Measurements from ENCODE around the gene LIG3.
"Not testable (repeated sequence)": the region's sequence is repeated elsewhere in the genome, so short reads cannot be mapped to it uniquely, and the experiment has no call there.

LIG3 gene

GRCh38 chr17:35028531-35029262 is 48.4 kb downstream of the LIG3 start:
- Histone ChIP-seq H3K27ac (no peak overlapping the region), H3K27me3 (ENCODE audit: control insufficient read depth, insufficient read depth, low read length) (no peaks in the 10 kb centered on the region), H3K9me3 (ENCODE audit: control insufficient read depth, low read length) (no peaks in the 10 kb centered on the region), H3K36me3 (ENCODE audit: control insufficient read depth, insufficient read depth, low read length) (no peaks in the 10 kb centered on the region), H3K4me1 (peaks cover 6% of the 10 kb centered on the region), H3K4me2 (ENCODE audit: low read length) (no peak overlapping the region), H2AFZ (no peak overlapping the region), H3K9ac (no peak overlapping the region), H3K4me3 (ENCODE audit: low read depth, low read length) (no peak overlapping the region), H3K79me2 (no peaks in the 10 kb centered on the region)
- TF ChIP-seq, protein P1, sequence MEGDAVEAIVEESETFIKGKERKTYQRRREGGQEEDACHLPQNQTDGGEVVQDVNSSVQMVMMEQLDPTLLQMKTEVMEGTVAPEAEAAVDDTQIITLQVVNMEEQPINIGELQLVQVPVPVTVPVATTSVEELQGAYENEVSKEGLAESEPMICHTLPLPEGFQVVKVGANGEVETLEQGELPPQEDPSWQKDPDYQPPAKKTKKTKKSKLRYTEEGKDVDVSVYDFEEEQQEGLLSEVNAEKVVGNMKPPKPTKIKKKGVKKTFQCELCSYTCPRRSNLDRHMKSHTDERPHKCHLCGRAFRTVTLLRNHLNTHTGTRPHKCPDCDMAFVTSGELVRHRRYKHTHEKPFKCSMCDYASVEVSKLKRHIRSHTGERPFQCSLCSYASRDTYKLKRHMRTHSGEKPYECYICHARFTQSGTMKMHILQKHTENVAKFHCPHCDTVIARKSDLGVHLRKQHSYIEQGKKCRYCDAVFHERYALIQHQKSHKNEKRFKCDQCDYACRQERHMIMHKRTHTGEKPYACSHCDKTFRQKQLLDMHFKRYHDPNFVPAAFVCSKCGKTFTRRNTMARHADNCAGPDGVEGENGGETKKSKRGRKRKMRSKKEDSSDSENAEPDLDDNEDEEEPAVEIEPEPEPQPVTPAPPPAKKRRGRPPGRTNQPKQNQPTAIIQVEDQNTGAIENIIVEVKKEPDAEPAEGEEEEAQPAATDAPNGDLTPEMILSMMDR (IDR thresholded peaks at IDR 0.05) = no peak

DNA sequence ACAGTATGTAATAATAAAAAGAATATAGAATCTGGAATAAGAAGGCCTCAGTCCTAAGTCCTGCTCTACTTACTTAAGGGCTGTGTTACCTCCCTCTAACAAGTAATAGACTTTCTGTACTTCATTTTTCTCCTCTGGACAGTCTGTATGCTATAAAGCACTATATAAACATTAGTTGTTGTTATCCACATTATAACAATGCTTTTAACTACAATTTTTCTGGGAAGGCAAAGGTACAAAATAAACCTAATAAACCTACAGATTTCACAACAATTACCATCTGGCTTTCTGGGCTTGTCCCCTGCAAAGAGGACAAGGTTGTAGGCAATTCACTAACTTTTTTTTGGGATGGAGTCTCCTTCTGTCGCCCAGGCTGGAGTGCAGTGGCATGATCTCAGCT is 50.5 kb downstream of the LIG3 start:
- TF ChIP-seq, protein P1 (IDR thresholded peaks at IDR 0.05) = no peak
- Histone ChIP-seq H2AFZ (no peak overlapping the region), H3K4me2 (ENCODE audit: low read length) (no peak overlapping the region), H3K4me3 (ENCODE audit: low read depth, low read length) (no peak overlapping the region), H3K27me3 (ENCODE audit: control insufficient read depth, insufficient read depth, low read length) (no peaks in the 10 kb centered on the region), H3K27ac (no peak overlapping the region), H3K4me1 (no peaks in the 10 kb centered on the region), H3K9ac (no peak overlapping the region), H3K9me3 (ENCODE audit: control insufficient read depth, low read length) (no peaks in the 10 kb centered on the region), H3K36me3 (ENCODE audit: control insufficient read depth, insufficient read depth, low read length) (no peaks in the 10 kb centered on the region), H3K79me2 (no peaks in the 10 kb centered on the region)

GRCh38 chr17:35038453-35038852 is 58.1 kb downstream of the LIG3 start:
- Histone ChIP-seq H3K9ac (no peak overlapping the region), H3K36me3 (ENCODE audit: control insufficient read depth, insufficient read depth, low read length) (no peaks in the 10 kb centered on the region), H3K4me3 (ENCODE audit: low read depth, low read length) (no peak overlapping the region), H3K9me3 (ENCODE audit: control insufficient read depth, low read length) (no peaks in the 10 kb centered on the region), H3K27ac (no peak overlapping the region), H3K4me1 (no peaks in the 10 kb centered on the region), H3K4me2 (ENCODE audit: low read length) (no peak overlapping the region), H2AFZ (no peak overlapping the region), H3K27me3 (ENCODE audit: control insufficient read depth, insufficient read depth, low read length) (no peaks in the 10 kb centered on the region), H3K79me2 (peaks cover 10% of the 10 kb centered on the region)
- TF ChIP-seq, protein P1 (IDR thresholded peaks at IDR 0.05) = no peak

- no peak overlapping the region for H3K9ac ChIP-seq
- no peak overlapping the region for H3K4me2 ChIP-seq (ENCODE audit: low read length)
- H2AFZ ChIP-seq = no peak overlapping the region
- peaks cover 16% of the 10 kb centered on the region for H3K79me2 ChIP-seq
- H3K36me3 ChIP-seq (ENCODE audit: control insufficient read depth, insufficient read depth, low read length) = no peaks in the 10 kb centered on the region
- no peaks in the 10 kb centered on the region for H3K27me3 ChIP-seq (ENCODE audit: control insufficient read depth, insufficient read depth, low read length)
- H3K27ac ChIP-seq = no peak overlapping the region
- no peak overlapping the region for H3K4me3 ChIP-seq (ENCODE audit: low read depth, low read length)
- no peaks in the 10 kb centered on the region for H3K4me1 ChIP-seq
- no peaks in the 10 kb centered on the region for H3K9me3 ChIP-seq (ENCODE audit: control insufficient read depth, low read length)
- TF ChIP-seq, protein P1 (IDR thresholded peaks at IDR 0.05) = no peak
These were observed 61.1 kb downstream of the LIG3 start for GRCh38 chr17:35041390-35041789.

DNA sequence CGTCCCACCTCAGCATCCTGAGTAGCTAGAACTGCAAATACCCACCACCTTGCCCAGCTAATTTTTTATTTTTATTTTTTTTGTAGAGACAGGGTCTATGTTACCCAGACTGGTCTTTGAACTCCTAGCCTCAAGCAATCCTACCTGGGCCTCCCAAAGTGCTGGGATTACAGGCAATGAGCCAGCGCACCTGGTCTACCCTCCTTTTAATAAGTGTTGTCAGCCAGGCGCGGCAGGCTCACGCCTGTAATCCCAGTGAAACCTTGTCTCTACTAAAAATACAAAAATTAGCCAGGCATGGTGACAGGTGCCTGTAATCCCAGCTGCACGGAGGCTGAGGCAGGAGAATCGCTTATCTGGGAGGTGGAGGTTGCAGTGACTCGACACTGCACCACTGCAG is 63.9 kb downstream of the LIG3 start:
- peaks cover 16% of the 10 kb centered on the region for H3K79me2 ChIP-seq

DNA sequence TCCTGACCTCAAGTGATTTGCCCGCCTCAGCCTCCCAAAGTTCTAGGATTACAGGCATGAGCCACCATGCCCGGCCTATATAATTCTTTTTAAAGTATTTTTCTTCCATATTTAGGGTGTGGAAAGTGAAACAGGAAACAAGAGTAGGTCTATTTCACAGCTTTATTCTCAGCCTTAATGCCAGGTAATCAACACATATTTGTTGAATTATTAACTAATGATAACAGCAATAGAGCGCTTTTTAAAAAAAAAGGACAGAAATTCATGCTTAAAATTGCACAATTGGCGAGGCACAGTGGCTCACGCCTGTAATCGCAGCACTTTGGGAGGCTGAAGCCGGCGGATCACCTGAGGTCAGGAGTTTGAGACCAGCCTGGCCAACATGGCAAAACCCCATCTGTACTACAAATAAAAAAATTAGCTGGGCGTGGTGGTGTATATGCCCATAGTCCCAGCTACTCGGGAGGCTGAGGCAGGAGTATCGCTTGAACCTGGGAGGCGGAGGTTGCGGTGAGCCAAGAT is 65.2 kb downstream of the LIG3 start:
- not testable (repeated sequence) for H2AFZ ChIP-seq; H3K9me3 ChIP-seq (ENCODE audit: control insufficient read depth, low read length); H3K36me3 ChIP-seq (ENCODE audit: control insufficient read depth, insufficient read depth, low read length); H3K4me3 ChIP-seq (ENCODE audit: low read depth, low read length); H3K4me2 ChIP-seq (ENCODE audit: low read length); H3K27me3 ChIP-seq (ENCODE audit: control insufficient read depth, insufficient read depth, low read length); H3K9ac ChIP-seq; H3K27ac ChIP-seq
- H3K4me1 ChIP-seq = peaks cover 13% of the 10 kb centered on the region
- H3K79me2 ChIP-seq = peaks cover 11% of the 10 kb centered on the region

More for the DNA sequence above, 63.9 kb downstream of the LIG3 start:
- TF ChIP-seq, protein P1 (IDR thresholded peaks at IDR 0.05) = no peak
- Histone ChIP-seq H3K4me2 (ENCODE audit: low read length) (no peak overlapping the region), H3K9ac (no peak overlapping the region), H3K27ac (no peak overlapping the region), H3K36me3 (ENCODE audit: control insufficient read depth, insufficient read depth, low read length) (no peaks in the 10 kb centered on the region), H3K4me3 (ENCODE audit: low read depth, low read length) (no peak overlapping the region), H3K9me3 (ENCODE audit: control insufficient read depth, low read length) (no peaks in the 10 kb centered on the region), H2AFZ (no peak overlapping the region), H3K4me1 (peaks cover 10% of the 10 kb centered on the region), H3K27me3 (ENCODE audit: control insufficient read depth, insufficient read depth, low read length) (no peaks in the 10 kb centered on the region)

Data from parathyroid adenoma (tissue), 2 donors.